Calu3 (cell line): ENCODE data around the gene HYAL3. TPM values are rescaled to one million over a fixed set of nuclear protein-coding genes. Genes with fewer than 3 reads are reported as not detected.
"Not testable (repeated sequence)": the region's sequence is repeated elsewhere in the genome, so short reads cannot be mapped to it uniquely, and the experiment has no call there.

Source experiments
- BruUV-seq: library from RNA; stranded (reverse); fragments of 400-500 nt; replicated peaks from 2 replicates; lab custom pipeline; 2021; lab: Mats Ljungman, UMichigan
- CTCF ChIA-PET: fragments of 300-600 bp; sonication (Branson Sonifier 250); formaldehyde crosslinking; loops from one replicate; lab custom pipeline; 2022; ENCODE audit warnings: antibody characterized with exemption; lab: Charles Lee
- DNase-seq: peaks from one replicate; pipeline ENCODE4 v3.0.0; 2022
- H3K27ac Mint-ChIP-seq: one replicate; pipeline ENCODE4 v1.8.0; 2022; ENCODE audit warnings: mixed read lengths; ENCODE audit not compliant: unreplicated experiment
- H3K27me3 Mint-ChIP-seq: one replicate; pipeline ENCODE4 v1.8.0; 2022; ENCODE audit warnings: mixed read lengths; ENCODE audit not compliant: unreplicated experiment
- H3K36me3 Mint-ChIP-seq: one replicate; pipeline ENCODE4 v1.8.0; 2022; ENCODE audit warnings: mild to moderate bottlenecking, moderate library complexity, mixed read lengths; ENCODE audit not compliant: insufficient read depth, unreplicated experiment
- H3K4me1 Mint-ChIP-seq: one replicate; pipeline ENCODE4 v1.8.0; 2022; ENCODE audit warnings: mild to moderate bottlenecking, low read depth, mixed read lengths; ENCODE audit not compliant: unreplicated experiment
- H3K4me3 Mint-ChIP-seq: one replicate; pipeline ENCODE4 v1.8.0; 2022; ENCODE audit warnings: mild to moderate bottlenecking, low read depth, moderate library complexity, mixed read lengths; ENCODE audit not compliant: unreplicated experiment
- H3K9me3 Mint-ChIP-seq: one replicate; pipeline ENCODE4 v1.8.0; 2022; ENCODE audit warnings: low read depth, mixed read lengths; ENCODE audit not compliant: unreplicated experiment
- intact Hi-C: fragments of 100-400 bp; cut with micrococcal nuclease; formaldehyde crosslinking; loops from one replicate; pipeline ENCODE4 v1.10.0; 2022; ENCODE audit not compliant: unreplicated experiment
- total RNA-seq: library from RNA; stranded (reverse); gene quantifications from 2 replicates; pipeline ENCODE4 v1.2.3, GENCODE V29; 2022
- TF ChIP-seq, protein P1 (sequence below): fragments of 200-600 bp; IDR thresholded peaks from one replicate; pipeline ENCODE4 v1.8.0; 2022; ENCODE audit warnings: antibody characterized with exemption; ENCODE audit not compliant: unreplicated experiment

The HYAL3 gene
- total RNA-seq, 1 experiment from 2014 or later, result 5.5 TPM

DNA sequence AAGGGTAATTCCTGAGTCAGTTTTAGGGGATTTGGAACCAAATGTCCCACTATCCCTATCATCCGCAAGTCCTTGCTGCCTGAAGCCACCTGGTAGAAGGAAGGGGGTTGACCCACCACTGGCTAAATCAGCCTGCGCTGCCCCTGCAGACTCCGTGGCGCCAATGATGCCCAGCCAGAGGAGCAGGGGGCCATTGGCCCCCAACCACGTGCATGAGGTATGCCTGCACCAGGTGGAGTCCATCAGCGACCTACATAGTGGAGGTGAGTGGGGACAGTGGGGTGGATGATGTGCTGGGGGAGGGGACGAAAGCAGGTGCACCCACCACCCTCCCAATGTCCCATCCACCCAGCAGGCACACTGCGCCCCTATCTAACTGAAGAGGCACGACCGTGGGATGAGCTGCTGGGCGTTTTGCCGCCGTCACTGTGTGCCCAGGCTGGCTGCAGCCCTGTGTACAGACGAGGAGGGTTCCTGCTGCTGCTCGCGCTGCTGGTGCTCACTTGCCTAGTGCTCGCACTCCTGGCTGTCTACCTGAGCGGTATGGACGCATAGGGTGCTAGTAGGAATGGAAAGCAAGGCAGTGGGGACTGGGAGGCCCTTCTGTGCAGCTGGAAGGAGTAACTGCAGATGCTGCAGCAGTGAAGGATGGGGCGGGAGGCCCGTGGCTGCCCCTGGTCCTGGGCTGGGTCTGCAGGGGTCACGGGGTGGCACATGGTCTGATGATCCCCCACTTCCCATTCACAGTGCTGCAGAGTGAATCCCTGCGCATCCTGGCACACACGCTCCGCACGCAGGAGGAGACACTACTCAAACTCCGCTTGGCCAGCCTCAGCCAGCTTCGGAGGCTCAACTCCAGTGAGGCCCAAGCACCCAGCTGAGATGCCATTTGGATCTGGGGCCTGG is 12.6 kb downstream of the HYAL3 start:
- CTCF ChIA-PET, result no interaction called here
- BruUV-seq, result no TSS peak
- Mint-ChIP-seq H3K4me3 (no peak overlapping the region), H3K9me3 (no peaks in the 10 kb centered on the region), H3K4me1 (peaks cover 8% of the 10 kb centered on the region), H3K27ac (no peak overlapping the region), H3K27me3 (no peaks in the 10 kb centered on the region), H3K36me3 (peaks cover 30% of the 10 kb centered on the region)
- intact Hi-C loops, result no loop called here
- no peak for DNase-seq
- TF ChIP-seq, protein P1, sequence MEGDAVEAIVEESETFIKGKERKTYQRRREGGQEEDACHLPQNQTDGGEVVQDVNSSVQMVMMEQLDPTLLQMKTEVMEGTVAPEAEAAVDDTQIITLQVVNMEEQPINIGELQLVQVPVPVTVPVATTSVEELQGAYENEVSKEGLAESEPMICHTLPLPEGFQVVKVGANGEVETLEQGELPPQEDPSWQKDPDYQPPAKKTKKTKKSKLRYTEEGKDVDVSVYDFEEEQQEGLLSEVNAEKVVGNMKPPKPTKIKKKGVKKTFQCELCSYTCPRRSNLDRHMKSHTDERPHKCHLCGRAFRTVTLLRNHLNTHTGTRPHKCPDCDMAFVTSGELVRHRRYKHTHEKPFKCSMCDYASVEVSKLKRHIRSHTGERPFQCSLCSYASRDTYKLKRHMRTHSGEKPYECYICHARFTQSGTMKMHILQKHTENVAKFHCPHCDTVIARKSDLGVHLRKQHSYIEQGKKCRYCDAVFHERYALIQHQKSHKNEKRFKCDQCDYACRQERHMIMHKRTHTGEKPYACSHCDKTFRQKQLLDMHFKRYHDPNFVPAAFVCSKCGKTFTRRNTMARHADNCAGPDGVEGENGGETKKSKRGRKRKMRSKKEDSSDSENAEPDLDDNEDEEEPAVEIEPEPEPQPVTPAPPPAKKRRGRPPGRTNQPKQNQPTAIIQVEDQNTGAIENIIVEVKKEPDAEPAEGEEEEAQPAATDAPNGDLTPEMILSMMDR, result no peak

DNA sequence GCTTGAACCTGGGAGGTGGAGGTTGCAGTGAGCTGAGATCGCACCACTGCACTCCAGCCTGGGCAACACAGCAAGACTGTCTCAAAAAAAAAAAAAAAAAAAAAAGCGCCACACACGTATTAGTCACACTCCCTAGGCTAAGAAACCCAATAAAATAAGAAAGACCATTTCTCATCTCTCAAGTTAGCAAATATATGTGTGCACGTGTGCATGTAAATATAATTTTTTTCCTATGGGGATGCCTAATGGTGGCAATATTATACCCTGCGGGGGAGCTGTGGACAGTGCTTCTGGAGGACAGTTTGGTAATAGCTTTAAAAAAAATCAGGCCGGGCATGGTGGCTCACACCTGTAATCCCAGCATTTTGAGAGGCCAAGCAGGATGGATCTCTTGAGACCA is 15.1 kb downstream of the HYAL3 start:
- H3K4me3 Mint-ChIP-seq, H3K27ac Mint-ChIP-seq, H3K9me3 Mint-ChIP-seq, H3K27me3 Mint-ChIP-seq, BruUV-seq, H3K4me1 Mint-ChIP-seq, intact Hi-C loops, DNase-seq: not testable (repeated sequence)
- CTCF ChIA-PET, result interaction anchor here (0.6 kb wide), 1 partner anchor 1625 kb away, joined by 6 read pairs; no protein-coding TSS in a partner anchor
- H3K36me3 Mint-ChIP-seq, result peaks cover 20% of the 10 kb centered on the region

DNA sequence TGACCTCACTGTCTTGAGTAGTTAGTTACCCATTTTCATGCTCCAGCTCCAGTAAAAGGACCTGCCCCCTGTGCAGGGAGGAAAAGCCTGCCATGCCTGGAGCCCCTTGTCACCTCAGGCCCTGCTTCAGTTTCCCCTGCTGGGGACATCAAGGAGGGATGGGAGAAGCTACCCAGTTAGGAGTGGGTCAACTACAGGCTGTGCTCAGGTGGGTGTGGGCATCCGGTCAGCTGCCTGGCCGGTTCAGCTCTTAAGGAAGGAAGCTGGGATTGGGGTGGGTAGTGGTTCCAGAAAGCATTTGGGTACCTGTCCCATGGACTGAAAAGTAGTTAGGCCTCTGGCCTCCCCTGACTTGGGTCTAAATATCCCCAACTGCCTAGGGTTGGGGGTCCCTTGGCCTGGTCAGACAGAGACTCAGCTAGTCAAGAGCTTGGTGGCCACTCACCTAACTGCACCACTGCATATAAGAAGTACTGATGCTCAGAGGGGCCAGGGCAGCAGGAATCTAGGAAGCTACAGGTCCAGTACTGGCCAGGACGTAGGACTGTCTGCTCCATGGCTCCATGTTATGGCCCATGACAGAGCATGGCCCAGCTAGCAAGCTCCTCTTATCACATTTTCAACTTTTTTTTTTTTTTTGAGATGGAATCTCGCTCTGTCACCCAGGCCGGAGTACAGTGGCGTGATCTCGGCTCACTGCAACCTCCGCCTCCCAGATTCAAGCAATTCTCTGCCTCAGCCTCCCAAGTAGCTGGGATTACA is 19.8 kb downstream of the HYAL3 start:
- H3K9me3 Mint-ChIP-seq, result no peaks in the 10 kb centered on the region
- DNase-seq, result no peak
- no peaks in the 10 kb centered on the region for H3K4me1 Mint-ChIP-seq
- intact Hi-C loops, result loop anchor here (10.0 kb wide), 1 partner anchor 45 kb away; the partner anchor contains the start of genes HYAL2 and TUSC2
- TF ChIP-seq, protein P1, result no peak
- H3K4me3 Mint-ChIP-seq, result no peak overlapping the region
- peaks cover 16% of the 10 kb centered on the region for H3K36me3 Mint-ChIP-seq
- CTCF ChIA-PET, result interaction anchor here (1.1 kb wide), 1 partner anchor 58 kb away, joined by 3 read pairs; no protein-coding TSS in a partner anchor
- BruUV-seq, result no TSS peak
- no peaks in the 10 kb centered on the region for H3K27me3 Mint-ChIP-seq
- no peak overlapping the region for H3K27ac Mint-ChIP-seq

DNA sequence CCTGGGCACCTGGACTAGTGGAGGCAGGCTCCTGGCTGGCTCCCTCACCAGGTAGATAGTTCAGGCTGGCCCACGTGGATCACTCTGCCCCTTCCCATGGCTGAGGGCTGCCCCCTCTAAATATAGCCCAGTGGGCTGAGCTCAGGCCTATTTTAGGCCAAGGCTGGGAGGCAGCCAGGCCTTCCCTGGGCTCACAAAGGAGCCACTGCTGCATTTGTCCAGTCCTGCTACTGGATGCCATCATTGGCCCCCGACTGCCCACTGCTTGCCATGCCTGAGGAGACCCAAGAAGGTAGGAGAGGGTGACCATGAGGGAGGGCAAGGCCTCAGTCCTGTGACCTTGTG is 20.4 kb downstream of the HYAL3 start, which contains the start of gene LSMEM2:
TSS of gene LSMEM2 (plus strand) at position 208 of the 345 bp plus-strand sequence. CDS start at position 235, 27 bp downstream.
- H3K4me3 Mint-ChIP-seq, result no peak within 1 kb of the TSS
- CTCF ChIA-PET, result interaction anchor here (1.1 kb wide), 1 partner anchor 58 kb away, joined by 3 read pairs; no protein-coding TSS in a partner anchor
- intact Hi-C loops, result loop anchor here (10.0 kb wide), 1 partner anchor 46 kb away; the partner anchor contains the start of genes HYAL2 and TUSC2
- H3K9me3 Mint-ChIP-seq, result no peaks in the 10 kb centered on the region
- no peaks in the 10 kb centered on the region for H3K4me1 Mint-ChIP-seq
- H3K36me3 Mint-ChIP-seq, result peaks cover 14% of the 10 kb centered on the region
- BruUV-seq, result no TSS peak
- no peak within 1 kb of the TSS for H3K27ac Mint-ChIP-seq
- no peaks in the 10 kb centered on the region for H3K27me3 Mint-ChIP-seq
- TF ChIP-seq, protein P1, result no peak
- DNase-seq, result no peak
